ENCODE results near the gene CPLX4.

DNA sequence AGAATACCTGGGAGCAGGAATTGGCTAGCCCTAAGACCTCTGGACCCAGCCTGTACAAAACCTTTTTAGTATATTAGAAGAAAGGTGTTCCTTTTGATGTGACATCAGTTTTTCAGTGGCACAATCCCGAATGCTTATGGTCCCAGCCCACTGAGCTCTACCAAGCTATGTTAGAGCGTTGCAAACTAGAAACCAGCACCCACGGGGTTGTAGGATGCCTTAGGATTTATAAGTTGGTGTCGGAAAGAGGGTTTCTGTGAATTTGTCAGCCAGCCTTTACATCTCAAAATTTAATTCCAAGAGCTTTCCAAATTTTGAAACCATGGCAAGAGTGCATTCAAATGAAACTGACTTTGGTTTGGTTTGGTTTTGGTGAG is 41.1 kb upstream of the CPLX4 start:
- TF ChIP-seq, protein P1, sequence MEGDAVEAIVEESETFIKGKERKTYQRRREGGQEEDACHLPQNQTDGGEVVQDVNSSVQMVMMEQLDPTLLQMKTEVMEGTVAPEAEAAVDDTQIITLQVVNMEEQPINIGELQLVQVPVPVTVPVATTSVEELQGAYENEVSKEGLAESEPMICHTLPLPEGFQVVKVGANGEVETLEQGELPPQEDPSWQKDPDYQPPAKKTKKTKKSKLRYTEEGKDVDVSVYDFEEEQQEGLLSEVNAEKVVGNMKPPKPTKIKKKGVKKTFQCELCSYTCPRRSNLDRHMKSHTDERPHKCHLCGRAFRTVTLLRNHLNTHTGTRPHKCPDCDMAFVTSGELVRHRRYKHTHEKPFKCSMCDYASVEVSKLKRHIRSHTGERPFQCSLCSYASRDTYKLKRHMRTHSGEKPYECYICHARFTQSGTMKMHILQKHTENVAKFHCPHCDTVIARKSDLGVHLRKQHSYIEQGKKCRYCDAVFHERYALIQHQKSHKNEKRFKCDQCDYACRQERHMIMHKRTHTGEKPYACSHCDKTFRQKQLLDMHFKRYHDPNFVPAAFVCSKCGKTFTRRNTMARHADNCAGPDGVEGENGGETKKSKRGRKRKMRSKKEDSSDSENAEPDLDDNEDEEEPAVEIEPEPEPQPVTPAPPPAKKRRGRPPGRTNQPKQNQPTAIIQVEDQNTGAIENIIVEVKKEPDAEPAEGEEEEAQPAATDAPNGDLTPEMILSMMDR (IDR thresholded peaks at IDR 0.05): no peak
- no peak for TF ChIP-seq POLR2A (IDR thresholded peaks at IDR 0.05)

Data from tibial nerve (tissue), 3 donors.